T1000 (cell line): ENCODE results near the gene LDHA.

Experiments used
- DNase-seq: peaks from one replicate; lab custom pipeline; 2025; ENCODE audit warnings: mixed read lengths; lab: John Stamatoyannopoulos, UW

Gene LDHA

DNA sequence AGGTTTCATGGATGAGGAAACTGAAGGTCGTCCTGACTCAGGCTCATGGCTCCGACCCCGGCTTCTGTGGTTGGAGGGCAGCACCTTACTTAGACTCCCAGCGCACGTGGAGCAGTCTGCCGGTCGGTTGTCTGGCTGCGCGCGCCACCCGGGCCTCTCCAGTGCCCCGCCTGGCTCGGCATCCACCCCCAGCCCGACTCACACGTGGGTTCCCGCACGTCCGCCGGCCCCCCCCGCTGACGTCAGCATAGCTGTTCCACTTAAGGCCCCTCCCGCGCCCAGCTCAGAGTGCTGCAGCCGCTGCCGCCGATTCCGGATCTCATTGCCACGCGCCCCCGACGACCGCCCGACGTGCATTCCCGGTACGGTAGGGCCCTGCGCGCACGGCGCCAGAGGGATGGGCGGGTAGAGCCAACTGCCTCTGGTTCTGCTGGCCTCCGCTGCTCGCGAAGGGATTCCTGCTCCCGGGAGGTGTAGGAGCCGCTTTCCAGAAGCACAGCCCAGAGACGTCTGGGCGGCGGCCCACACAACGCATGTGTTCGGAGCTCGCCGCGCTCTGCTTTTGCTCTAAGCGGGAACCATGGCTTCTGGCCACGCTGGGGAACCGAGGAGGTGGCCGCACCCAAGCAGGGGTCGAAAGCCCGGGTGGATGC lies at the start of gene LDHA:
Gene LDHA, plus strand, starts transcription at position 289 of the 653 bp plus-strand sequence. CDS start 2,280 bp downstream, outside the sequence.
- DNase-seq = peak; percentile 90

DNA sequence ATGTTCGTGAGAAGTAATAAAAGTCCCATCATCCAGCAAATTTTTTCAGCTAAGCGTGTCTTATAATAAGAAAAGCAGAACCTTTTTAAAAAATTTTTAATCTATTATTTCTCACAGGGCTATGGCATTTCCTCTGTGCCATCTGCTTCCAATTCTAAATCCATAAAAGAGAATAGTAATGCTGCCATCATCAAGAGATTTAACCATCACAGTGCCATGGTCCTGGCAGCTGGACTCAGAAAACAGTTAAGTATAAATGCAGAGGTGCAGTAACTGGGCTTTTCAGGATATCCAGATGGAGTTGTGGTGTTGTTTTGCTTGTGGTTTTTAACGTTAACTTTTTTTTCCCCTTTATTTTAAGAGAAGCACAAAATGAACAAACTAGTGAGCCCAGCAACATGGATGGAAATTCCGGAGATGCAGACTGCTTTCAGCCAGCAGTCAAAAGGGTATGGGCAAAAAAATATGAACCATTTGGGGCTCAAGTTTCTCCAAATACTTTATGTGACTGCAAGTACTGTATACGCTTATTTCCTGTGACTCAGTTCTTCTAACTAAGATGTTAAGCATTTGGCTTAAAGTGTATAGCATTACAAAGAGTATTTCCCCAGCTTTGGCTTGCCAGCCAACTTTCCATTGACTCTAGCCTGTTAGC lies 46.8 kb upstream of the LDHA start:
- no peak for DNase-seq

DNA sequence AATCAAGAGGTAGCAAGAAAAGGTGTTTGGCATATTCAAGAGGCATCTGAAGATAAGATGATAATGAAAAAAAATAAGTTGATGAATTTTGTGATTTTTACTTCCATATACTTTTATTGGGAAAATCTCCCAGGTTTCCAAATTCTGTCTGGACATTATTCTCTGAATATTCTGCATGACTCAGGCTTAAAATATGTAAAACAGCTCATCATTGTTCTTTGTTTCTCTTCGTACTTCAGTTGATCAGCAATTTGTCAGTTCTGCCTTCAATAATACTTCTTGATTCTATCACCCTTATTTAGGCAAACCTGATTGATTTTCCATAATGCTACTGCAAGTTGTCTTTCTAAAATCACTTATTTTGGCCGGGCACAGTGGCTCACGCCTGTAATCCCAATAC lies 41.8 kb upstream of the LDHA start:
- no peak for DNase-seq

DNA sequence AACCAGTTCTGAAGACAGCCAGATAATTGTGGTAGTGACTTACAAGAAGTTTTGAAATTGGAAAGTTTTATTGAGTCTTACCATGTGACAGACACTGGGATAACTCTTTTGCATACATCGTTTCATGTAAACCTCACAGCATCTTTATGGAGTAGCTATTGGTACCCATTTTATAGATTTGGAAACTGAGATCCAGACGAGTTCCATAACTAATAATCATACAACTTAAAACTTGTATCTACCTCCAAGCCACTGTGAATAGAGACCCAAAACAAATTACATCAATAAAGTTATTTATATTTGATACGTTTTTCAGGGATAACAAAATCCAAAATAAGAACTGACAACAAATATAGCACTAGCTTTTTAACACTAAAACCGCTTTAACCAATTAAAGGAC lies 35.7 kb upstream of the LDHA start:
- no peak for DNase-seq

DNA sequence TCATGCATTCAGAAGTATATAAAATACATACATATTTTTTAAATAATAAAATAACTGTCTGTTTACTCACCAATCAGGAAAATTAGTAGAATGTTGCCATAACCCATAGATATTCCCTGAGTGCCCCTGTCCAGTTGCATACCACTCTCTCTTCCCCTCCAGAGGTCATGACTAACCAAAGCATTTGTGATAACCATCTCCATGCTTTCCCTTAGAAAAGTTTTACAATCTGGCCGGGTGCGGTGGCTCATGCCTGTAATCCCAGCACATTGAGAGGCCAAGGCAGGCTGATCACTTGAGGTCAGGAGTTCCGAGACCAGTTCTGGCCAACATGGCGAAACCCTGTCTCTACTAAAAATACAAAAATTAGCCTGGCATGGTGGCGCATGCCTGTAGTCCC lies 33.2 kb upstream of the LDHA start:
- DNase-seq = no peak

DNA sequence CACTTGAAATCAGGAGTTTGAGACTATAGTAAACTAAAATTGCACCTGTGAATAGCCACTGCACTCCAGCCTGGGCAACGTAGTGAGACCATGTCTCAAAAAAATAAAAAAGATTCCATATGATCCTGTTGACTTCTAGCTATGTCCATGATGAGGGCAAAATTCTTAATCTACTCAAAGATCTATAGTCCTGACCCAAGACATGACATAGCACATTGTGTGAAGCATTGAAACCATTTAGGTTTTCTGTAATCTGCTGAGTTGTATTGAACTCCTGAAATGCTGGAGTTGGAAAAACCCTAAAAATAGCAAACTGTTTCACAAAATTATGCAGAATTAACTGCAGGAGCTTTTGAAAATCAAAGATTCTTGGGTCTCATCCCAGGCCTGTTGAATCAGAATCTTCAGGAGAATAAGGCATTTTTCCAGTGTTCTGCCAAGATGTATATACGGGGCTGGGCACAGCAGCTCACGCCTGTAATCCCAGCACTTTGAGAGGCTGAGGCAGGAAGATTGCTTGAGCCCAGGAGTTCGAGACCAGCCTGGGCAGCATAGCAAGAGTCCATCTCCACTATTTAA lies 29.8 kb upstream of the LDHA start:
- DNase-seq = no peak

DNA sequence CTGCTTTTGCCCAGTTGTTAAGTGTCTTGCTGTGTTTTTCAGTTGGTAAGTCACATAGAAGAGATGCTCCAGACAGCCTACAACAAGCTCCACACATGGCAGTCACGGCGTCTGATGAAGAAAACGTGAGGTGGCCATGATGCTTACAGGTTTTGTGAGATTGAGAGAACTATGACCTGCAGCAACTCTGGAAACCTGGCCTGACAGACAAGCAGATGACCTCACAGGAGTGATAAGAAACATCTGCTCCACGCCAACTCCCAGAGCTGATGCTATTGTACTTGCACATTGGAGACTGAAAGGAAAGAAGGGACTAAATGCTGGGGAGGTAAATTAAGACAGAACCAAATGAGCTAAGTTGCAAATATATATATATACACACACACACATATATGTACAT lies 28.6 kb upstream of the LDHA start:
- no peak for DNase-seq

DNA sequence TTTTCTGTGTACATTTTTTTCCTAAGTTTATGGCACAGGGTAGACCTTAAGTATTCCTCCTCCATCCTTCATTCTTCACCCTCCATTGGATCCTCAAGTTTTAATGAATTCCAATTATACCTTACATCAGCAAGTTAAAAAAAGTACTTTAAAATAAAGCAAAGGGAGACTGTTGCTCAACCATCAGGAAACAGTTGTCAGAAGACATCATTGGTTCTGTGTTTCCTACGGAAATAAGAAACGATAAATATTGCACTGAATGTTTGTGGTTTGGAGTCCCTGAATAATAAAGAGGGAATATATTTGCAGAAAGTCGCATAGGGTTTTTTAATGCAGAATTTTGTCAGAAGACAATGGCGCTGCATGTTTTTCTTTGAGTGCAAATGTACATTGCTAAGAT lies 28.1 kb upstream of the LDHA start:
- DNase-seq = no peak

DNA sequence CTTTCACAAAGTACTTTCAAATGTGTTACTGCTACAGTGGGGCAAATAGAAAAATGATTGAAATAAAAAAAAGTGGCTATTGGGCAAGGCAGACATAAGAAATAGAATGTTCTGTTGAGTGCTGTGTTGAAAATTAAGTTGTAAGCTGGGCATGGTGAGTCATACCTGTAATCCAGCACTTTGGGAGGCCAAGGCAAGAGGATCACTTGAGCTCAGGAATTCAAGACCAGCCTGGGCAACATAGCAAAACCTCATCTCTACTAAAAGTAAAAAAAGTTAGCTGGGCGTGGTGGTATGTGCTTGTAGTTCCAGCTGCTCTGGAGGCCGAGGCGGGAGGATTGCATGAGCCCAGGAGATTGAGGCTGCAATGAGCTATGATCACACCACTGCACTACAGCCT lies 26.9 kb upstream of the LDHA start:
- no peak for DNase-seq

DNA sequence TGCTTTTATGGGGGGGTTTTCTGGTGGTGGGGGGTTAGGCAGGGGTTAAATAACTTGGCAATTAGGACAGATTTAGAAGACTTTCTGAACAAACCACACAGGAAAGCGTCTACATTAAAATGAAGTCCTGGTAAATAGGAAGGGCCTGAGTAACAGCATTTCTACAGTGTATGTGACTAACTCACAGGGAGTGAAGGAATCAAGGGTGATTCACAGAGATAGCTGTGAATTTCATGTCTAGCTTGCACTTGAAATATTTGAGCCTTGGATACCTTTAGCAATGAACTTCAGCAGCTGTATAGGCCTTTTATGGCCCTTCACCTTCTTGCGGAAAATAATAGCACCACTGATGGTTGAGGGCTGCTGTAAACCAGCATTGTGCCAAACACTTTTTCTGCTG lies 26.1 kb upstream of the LDHA start:
- no peak for DNase-seq

DNA sequence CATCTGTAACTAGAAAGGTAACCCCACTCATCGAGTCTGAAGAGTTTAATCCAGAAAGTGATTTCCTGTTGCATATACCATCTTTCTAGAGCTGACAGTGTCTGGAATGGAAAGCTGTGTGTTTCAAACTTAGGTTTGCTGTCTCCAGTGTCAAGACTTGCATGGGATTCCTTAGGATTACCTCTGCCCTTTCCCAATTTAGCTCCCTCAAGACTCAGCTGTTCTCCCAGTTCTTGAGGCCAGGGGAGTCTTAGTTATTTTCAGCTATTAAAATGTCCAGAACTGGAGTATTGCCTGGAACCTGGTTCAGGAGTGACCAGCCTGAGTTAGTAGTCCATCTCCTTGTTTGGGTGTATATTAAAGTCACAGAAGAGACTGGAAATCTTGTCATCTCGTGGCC lies 25.0 kb upstream of the LDHA start:
- DNase-seq = no peak

DNA sequence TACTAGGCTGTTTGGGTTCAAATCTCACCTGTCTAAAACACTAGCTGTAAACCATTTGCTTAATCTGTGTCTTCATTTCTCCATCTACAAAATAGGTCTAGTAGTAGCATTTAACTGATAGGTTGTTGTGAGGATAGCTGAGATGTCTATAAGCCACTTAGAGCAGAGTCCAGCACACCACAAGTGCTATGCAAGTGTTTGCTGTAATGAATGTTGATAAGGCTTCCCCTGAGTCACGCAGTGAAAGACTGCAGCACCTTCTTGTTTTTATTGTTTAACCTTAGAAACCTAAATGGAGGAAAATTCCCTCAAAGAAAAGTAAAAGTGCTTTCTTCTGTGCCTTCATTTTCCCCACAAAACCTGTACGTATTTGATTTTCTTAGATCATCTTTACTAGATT lies 23.1 kb upstream of the LDHA start:
- no peak for DNase-seq

DNA sequence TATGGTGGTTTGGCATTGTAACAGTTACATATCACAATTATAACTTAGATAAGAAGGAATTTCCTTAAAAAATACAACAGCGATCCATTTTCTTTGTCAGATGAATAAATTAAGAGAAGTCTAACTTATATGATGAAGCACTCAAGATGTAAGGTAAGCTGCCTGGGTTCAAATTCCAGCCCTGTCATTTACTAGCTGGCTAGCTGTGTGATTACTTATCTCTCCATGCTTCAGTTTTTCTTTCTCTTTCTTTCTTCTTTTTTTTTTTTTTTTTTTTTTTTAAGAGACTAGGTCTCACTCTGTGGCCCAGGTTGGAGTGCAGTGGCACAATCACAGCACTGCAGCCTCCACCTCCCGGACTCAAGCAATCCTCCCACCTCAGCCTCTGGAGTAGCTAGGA lies 22.2 kb upstream of the LDHA start:
- no peak for DNase-seq

DNA sequence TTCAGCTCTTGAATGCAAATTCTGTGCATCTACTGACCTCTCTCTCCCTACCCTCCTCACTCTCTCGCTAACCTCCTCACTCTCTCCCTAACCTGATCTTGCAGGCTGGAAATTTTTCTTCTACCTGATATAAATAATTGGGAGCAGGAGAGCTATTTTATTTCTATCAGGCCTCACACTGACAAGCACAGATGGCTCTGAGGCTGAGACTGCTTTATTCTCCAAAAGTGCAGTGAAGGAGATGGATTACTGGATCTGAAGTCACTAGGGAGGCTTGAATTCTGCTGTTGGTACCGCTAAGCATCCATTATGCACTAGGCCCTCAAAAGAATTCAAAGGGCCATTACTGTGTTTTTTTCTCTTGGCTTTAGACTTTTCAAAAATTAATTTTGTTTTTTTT lies 19.4 kb upstream of the LDHA start:
- no peak for DNase-seq

DNA sequence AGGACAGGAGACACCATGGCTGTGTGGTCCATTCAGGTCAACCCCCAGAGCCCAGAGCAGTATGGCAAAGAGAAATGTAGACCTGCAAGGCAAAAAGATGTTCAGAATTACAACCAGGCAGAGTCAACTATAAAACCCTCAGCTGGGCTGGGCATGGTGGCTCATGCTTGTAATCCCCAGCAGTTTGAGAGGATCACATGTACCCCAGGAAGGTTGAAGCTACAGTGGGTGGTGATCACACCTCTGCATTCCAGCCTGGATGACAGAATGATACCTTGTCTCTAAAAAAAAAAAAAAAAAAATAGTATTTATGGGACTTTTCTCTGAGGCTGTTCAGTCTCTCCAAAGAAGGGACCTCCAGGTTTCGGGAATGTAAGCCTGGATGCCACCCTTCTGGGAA lies 18.4 kb upstream of the LDHA start:
- no peak for DNase-seq

DNA sequence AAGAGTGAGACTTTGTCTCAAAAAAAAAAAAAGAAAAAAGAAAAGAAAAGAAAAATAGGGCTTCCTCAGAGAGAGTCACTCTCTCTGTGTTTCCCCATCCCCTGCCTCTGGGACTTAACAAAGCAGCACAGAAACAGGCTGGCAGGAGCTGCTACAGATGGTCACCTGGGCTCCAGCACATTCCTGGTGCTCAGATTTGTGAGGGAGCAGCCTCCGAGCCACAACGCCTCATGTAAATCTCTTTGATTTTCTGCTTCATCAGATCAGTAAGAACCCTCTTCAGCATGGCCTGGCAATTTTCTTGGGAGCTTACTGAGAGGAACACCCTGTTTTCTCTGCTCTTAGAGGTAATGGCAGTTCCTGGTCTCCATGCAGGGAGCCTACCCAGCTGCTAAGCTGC lies 15.2 kb upstream of the LDHA start:
- DNase-seq = no peak

DNA sequence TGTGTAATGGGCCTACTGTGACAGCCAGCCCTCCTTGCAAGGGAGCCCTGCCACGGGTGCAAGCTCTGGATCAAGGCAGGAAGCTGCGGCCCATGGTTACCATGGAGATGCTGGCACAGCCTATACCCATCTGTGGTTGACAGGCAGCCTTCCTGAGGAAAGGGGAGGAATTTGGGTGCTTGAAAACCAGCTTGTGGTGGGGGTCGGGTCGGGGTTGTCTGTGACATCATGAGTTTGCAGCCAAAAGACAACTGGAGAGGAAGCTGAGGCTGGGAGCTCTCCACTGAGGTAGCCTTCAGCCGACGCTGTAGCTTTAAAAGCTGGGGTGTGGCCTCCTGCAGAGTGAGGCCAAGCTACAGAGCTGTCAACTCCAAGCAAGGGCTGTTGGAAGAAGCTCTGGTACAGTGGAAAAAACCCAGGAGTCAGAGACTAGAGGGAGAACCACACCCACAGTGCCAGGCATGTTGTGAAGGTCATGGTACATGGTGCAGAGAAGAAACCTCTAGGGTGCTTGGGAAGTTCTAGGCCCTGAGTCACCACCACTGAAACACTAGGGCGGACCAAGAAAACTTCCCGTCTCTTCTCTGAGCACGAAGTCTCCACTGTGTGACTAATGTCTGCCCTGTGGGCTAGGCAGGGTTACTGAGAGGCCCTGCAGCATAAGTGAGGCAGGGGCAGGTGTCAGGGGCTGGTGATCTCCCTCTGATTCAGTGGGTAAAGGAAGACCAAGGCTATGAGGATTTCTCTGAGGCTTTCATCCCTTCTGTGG lies 10.8 kb upstream of the LDHA start:
- peak; percentile 81 for DNase-seq

DNA sequence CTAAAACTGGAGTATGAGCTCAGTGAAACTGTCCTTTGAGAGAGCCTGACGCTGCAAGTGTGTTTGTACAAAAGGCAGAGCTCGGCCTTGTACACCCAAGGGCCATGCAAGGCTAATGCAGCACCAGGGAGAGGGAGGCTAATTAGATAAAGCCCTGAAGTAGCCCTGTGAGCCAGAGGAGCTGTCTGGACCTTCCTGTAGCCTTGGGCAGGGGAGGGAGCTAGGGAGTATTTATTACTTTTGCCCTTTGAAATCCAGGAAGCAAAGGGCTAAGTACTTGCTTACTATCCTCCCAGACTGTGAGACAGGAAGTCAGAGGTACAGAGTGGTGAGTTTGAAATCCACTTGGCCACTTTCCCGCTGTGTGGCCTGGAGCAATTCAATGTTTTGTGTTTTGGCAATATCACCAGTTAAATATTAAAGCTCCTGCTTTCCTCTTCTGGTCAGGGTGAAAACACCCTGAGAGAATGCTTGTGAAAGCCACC lies 10.2 kb upstream of the LDHA start:
- peak; percentile 56 for DNase-seq

DNA sequence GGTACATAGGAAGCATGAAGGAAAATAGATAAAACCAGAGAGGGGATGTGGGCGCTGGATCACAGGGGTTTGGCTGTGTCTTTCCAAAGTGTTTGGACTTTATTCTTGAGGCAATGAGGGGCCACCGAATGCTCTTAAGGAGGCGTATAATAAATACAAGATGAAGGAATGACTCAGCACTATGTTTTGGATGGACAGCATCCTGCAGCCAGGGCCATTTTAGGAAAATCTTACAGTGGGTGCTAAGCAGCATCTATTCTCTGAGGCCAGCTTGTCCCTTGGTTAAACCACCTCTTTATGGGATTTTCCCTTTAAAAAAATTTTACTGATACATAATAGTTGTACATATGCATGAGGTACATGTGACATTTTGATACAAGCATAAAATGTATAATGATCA lies 4.3 kb upstream of the LDHA start:
- no peak for DNase-seq

DNA sequence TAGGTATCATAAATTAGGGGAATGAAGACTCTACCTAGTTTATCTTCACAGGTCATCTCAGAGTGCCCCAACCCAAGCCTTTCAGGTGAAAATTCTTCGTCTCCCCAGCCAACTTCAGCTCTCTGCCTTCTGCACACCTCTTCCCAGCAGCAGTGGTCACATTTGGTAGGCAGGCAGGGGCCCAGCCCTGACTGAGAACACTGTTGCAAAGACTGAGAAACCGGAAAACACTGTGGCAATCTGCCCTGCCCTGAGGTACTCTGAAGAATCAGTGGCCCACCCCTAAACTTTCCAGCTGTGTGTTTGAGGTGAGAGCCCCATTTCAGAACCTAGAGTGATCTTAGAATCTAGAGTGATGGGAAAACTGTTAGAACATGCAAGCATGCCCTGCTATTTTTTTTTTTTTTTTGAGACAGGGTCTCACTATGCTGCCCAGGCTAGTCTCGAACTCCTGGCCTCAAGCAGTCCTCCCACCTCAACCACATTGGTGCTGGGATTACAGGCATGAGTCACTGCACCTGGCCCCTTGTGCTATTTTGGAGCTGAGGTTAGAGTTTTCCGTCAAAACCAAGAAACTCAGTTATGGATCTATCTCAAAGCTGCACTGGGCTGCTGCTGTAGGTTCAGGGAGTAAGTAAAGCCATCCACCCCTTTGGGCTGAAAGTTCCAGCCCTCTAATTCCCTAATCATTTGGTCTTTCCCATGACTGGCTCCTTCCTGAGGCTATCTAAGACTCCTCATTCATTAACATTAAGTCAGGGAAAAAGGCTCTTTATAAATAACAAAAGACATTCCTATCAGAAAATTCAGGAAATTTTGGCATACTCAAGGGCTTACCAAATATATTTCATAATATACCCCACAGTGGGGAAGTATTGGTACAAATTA lies 1.7 kb upstream of the LDHA start:
- no peak for DNase-seq

DNA sequence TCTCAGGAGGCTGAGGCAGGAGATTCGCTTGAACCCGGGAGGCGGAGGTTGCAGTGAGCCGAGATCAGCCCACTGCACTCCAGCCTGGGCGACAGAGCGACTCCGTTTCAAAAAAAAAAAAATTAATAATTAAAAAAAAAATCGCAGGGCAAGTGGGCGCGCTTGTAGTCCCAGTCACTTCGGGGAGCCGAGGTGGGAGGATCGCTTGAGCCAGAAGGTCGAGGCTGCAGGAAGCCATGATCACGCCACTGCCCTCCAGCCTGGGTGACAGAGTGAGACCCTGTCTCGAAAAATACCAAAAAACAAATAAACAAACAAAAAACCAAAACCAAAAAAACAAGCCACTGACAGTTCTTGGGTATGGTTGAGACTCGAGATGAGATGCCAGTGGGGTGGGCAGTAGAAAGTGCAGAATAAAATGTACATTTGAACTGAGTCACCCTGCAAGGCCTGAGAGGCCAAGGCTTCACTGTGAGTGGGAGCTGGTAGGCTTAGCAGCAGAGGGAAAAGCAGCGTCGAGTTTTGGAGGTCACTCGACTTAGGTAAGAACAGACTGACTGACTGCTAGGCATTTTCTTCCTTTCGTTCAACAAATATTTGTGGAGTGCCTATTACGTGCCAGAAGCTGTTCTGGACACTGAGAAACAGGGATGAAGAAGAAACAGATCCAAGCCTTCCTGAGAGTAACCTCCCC lies 635 bp upstream of the LDHA start:
- DNase-seq = no peak
